Skin epidermis (tissue), 12 donors: ENCODE data around the gene ASMT.
"Not testable (repeated sequence)": the region's sequence is repeated elsewhere in the genome, so short reads cannot be mapped to it uniquely, and the experiment has no call there.

Experiments used
- H3K27ac ChIP-seq, 21 experiments: fragments of 200-600 bp; sonication (generic) in 11 of 21; one replicate each; pipeline ENCODE4 v1.5.0; 2020; ENCODE audit warnings: mild to moderate bottlenecking in 3 of 21, inconsistent platforms in 2 of 21, moderate library complexity in 2 of 21
- H3K4me3 ChIP-seq, 7 experiments: fragments of 200-600 bp; sonication (generic) in 2 of 7; one replicate each; pipeline ENCODE4 v1.5.0; 2020; ENCODE audit warnings: inconsistent platforms in 2 of 7, mild to moderate bottlenecking in 2 of 7, moderate library complexity in 1 of 7

The ASMT gene, protein sequence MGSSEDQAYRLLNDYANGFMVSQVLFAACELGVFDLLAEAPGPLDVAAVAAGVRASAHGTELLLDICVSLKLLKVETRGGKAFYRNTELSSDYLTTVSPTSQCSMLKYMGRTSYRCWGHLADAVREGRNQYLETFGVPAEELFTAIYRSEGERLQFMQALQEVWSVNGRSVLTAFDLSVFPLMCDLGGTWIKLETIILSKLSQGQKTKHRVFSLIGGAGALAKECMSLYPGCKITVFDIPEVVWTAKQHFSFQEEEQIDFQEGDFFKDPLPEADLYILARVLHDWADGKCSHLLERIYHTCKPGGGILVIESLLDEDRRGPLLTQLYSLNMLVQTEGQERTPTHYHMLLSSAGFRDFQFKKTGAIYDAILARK

DNA sequence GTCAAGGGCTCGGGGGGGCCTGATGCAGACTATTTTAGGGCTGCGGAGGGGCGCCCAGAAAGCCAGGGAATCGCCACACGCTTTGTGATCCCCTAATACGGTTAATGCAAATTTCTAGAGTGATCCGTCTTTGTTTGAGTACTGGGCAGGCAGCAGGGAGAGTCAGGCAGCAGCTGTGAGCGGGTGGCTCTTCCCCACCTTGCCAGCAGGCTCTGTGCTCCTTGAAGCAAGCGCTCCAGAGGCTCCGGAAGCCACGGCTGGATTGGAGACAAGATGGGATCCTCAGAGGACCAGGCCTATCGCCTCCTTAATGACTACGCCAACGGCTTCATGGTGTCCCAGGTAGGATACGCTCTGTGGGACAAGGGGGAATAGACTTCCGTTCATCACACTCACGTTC lies at the start of gene ASMT:
Gene ASMT, plus strand, starts transcription at position 133 of the 400 bp plus-strand sequence. Its CDS starts 141 bp downstream, at position 274.
- H3K27ac ChIP-seq, result no peak within 1 kb of the TSS
- no peak within 1 kb of the TSS for H3K4me3 ChIP-seq

DNA sequence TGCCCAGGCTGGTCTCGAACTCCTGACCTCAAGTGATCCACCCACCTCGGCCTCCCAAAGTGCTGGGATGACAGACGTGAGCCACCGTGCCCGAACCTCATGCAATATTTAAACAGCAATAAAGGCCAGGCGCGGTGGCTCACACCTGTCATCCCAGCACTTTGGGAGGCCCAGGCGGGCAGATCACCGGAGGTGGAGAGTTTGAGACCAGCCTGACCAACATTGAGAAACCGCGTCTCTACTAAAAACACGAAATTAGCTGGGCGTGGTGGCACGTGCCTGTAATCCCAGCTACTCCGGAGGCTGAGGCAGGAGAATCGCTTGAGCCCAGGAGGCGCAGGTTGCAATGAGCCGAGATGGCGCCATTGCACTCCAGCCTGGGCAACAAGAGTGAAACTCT lies 40.7 kb upstream of the ASMT start:
- not testable (repeated sequence) for H3K4me3 ChIP-seq, H3K27ac ChIP-seq

DNA sequence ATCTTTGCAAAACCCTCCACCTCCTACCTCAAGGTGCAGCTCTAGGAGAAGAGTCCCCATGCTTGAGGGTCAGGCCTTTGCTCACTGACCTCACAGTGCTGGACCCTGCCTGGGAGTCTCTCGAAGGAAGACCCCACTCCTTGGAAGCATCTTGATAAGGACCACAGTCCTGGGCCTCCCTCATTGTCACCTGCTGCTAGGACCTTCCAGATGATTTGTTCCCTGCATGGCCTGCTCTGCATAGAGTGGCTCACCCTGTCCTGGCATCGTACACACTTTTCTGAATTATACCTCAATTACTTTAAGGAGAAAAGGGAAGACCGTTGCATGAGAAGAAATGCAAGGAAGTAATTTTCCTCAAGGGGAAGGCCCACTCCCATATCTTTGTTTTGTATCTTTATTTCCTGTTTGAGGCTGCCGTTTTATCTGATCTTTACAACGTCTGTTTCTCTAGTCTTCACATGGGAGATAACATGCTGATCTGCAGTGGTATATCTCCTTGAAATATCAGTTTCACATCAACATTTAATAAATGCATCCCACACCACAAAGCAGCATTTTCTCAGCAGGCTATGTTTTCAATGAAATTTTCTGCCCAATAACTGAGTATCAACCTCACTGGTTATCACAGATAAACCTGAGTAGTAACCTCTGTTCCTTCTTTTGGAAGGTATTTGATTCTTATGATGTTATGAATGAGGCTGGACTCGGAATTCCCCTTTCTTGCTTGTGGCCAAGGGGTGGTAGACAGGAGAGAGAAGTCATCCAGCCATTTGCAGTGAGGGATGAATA lies 38.5 kb upstream of the ASMT start:
- H3K4me3 ChIP-seq, result no peak overlapping the region
- H3K27ac ChIP-seq, result peak overlapping the region in 3 of 21 experiments; percentile 22 to 57 (median 37)

DNA sequence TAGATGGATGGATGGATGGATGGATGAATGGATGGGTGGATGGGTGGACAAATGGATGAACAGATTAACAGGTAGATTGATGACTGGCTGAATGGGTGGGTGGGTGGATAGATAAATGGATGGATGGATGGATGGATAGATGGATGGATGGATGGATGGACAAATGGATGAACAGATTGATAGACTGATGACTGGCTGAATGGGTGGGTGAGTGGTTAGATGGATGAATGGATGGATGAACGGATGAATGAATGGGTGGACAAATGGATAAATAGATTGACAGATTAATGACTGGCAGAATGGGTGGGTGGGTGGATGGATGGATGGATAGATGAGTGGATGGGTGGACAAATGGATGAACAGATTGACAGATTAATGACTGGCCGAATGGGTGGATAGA lies 37.0 kb upstream of the ASMT start:
- Histone ChIP-seq H3K27ac (no peak overlapping the region), H3K4me3 (no peak overlapping the region)

DNA sequence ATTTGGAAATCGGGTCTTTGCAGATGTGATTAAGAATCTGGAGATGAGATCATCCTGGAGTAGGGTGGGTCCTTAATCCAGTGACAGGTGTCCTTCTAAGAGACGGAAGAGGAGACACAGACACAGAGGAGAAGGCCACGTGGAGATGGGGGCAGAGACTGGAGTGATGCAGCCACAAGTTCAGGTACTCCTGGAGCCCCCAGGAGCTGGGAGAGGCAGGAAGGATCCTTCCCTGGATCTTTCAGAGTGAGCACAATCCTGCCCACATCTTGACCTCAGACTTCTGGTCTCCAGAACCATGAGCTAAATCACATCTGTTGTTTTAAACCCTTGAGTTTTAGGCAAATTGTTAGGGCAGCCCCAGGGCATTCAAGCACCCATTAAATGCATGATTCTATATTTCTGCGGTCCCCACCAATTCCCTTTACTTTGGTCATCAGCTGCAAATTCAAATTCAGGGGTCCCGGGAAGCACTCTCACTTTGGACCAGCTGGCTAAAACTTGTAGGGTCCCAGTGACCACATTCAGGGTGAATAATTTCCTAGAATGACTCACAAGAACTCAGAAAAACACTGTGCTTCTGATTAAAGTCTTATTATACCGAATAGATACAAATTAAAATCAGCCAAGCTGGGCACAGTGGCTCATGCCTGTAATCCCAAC lies 36.2 kb upstream of the ASMT start:
- Histone ChIP-seq H3K4me3 (no peak overlapping the region), H3K27ac (no peak overlapping the region)

DNA sequence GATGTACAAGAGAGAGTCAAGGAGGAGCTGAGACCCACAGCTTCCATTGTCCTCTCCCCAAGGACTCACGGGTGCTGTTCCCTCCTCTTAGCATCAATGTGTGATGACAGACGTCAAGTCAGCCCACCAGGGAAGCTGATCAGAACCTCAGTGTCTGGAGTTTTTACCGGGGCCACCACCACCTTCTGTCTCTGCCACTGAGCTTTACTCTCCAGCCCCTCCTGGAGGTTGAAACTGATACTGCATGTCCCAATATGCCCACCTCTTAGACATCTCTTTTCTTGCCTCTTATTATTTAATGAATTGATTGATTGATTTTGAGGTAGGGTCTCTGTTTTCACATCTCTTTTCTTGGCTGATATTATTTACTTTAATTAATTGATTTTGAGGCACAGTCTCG lies 33.7 kb upstream of the ASMT start:
- no peak overlapping the region for H3K27ac ChIP-seq
- H3K4me3 ChIP-seq, result no peak overlapping the region

DNA sequence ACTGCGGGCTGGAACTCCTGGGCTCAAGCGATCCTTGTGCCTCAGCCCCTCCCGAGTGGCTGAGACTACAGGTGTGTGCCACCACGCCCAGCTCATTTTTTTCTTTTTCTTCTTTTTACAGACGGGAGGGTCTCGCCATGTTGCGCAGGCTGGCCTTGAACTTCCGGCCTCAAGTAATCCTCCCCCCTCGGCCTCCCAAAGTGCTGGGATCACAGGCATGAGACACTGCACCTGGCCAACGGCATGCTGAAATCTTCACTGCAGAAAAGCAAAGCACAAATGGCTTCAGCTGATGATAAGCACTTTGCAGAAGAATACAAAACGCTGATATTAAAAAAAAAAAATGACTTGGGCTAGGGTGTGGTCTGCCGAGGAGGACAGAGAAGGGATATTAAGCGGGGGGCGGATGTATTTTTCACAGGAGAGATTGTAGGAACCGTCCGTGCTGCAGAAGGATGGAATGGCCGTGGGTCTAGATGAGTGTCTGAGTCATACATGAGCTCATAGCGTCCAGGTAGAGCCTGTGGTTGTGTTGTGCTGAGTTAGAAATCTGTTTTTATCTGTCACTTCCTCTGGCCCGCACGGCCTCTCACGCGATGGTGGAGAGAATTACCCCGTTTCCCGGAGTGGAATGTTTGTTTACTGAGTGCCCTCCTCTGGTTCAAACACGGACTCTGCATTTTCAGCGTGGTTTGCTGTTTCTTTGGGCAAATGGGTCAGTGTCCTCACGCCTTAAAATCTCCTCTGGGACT lies 32.0 kb upstream of the ASMT start:
- Histone ChIP-seq H3K27ac (no peak overlapping the region), H3K4me3 (no peak overlapping the region)

DNA sequence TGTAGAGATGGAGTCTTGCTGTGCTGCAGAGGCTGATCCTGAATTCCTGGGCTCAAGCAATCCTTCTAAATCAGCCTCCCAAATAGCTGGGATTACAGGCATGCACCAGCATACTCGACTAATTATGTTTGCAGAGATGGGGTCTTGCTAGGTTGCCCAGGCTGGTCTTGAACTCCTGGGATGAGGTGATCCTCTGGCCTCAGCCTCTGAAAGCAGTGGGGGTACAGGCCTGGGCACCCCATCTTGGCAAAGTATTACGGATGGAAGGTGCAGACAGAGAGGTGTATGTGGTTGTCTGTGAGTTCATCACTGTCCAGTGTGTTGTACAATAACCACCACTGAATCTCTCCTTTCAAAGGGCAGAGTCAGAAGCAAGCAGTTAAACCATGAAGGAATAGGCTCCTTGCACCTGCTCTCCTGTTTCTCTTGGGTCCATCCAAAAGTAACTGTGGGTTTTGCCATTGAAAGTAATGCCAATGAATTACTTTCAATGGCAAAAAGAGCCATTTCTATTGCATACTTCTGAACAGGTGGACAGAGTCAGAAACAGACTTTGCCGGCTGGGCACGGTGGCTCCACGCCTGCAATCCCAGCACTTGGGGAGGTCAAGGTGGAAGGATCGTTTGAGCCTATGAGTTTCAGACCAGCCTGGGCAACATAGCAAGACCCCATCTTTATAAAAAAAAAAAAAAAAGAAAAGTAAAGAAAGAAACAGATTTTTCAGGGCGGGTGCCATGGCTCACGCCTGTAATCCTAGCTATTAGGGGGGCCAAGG lies 30.4 kb upstream of the ASMT start:
- no peak overlapping the region for H3K4me3 ChIP-seq

DNA sequence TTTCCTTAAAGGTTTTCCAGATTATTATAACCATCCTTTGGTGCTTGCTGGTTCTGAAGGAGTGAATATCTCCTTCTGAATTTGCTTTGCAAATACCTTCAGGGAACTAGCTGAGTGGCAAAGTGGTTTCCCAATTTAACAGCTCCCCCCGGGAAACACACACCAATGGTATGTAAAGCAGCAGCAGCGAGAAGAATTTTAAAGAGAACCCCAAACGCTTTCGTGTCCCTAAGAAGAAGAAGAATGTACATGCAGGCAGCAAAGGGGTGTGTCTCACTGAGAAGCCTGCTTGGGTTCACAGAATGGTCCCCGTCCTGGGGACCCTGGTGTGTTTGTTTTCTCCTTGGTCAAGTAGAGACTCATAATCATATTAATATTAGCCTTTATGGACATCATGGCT lies 27.7 kb upstream of the ASMT start:
- Histone ChIP-seq H3K4me3 (no peak overlapping the region), H3K27ac (no peak overlapping the region)

More for the DNA sequence above, 30.4 kb upstream of the ASMT start:
- no peak overlapping the region for H3K27ac ChIP-seq

DNA sequence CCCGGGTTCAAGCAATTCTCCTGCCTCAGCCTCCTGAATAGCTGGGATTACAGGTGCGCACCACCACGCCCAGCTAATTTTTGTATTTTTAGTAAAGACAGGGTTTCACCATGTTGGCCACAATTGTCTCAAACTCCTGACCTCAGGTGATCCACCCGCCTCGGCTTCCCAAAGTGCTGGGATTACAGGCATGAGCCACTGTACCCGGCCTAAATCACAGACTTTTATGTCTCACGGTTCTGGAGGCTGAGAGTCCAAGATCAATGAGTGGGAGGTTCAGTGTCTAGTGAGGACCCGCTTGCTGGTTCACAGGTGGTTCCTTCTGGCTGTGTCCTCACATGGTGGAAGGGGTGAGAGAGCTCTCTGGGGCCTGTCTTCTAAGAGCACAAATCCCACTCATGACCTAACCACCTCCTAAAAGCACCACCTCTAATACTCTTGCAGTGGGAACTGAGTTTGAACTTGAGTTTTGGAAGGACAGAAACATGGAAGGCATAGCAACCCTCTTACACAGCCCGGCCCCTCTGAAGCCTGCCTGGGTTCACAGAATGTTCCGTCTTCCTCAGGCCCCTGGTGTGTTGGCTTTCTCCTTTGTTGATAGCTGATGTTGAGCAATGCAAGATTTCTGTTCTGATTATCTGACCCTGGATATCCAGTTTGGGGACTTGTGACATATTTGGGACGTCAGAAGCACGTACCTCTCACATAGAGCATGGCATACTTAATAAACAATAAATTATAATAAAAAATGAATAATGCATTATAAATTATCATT lies 25.3 kb upstream of the ASMT start:
- Histone ChIP-seq H3K27ac (no peak overlapping the region), H3K4me3 (no peak overlapping the region)

DNA sequence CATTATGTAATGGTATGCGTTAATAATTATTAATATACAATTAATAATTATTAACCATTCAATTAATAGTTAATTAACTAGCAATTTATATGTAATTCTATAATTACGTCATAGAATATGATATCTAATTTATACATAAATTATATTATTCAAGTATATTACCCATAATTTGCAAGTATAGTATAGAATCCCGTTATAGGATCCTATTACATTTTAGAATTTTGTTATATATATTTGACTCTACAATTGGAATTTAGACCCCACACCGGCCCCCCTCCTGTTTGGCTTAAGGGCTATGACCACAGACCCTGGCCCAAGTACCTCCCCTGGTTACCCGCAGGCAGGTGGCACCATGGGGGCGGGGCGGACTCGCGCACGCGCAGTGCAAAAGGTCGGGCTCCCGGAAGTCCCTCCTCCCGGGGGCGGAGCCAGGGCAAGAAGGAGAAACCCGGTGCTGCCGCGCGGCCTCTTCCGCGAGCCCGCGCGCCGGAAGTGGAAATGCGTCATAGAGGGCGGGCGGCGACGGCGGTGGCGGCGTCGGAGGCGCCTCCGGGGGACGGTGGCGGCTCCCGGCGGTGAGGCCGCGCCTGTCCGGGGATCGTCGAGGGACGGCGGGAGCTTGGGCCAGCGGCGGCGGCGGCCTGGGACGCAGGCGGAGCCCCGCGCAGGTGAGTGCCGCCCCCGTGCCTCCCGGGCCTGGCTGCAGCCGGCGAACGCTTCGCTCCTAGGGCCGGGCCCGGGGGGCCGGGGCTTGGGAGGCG lies 23.6 kb upstream of the ASMT start, which contains the start of gene AKAP17A:
Gene AKAP17A, plus strand, starts transcription at position 503 of the 761 bp plus-strand sequence. CDS start 1,859 bp downstream, outside the sequence.
- H3K27ac ChIP-seq, result peak within 1 kb of the TSS; percentile 87 to 99 (median 95)

DNA sequence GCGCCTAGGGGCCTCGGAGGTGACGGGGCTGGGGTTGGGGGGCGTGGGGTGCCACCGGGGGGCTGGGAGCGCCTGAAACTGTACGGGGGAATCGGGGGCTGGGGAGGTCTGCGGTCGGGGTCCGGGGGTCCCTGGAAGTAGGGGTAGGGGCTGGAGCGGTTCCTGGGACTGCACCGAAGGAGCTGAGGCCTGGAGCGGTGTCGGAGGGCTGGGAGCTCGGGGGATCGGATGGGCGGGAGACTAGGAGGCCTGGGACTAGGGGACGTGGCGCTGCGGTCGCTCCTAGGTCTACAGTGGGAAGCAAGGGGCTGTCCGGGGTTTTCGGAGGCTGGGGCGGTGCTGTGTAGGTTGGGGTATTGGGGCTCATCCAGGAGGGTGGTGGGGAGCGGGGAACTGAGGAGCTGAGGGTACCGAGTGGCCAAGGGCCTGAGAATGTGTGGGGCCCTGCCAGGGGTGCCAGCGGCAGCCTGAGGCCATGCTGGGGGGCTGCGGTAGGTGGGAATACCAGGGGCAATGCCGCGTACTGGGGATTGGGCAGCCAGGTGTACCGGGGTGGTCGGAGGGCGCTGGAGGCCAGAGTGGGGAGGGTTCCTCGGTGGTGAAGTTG lies 22.9 kb upstream of the ASMT start:
- H3K27ac ChIP-seq, result peak overlapping the region; percentile 87 to 99 (median 95)
- peak overlapping the region; percentile 69 to 97 (median 96) for H3K4me3 ChIP-seq

More for the DNA sequence above, 23.6 kb upstream of the ASMT start, which contains the start of gene AKAP17A:
- peak within 1 kb of the TSS; percentile 69 to 97 (median 96) for H3K4me3 ChIP-seq

DNA sequence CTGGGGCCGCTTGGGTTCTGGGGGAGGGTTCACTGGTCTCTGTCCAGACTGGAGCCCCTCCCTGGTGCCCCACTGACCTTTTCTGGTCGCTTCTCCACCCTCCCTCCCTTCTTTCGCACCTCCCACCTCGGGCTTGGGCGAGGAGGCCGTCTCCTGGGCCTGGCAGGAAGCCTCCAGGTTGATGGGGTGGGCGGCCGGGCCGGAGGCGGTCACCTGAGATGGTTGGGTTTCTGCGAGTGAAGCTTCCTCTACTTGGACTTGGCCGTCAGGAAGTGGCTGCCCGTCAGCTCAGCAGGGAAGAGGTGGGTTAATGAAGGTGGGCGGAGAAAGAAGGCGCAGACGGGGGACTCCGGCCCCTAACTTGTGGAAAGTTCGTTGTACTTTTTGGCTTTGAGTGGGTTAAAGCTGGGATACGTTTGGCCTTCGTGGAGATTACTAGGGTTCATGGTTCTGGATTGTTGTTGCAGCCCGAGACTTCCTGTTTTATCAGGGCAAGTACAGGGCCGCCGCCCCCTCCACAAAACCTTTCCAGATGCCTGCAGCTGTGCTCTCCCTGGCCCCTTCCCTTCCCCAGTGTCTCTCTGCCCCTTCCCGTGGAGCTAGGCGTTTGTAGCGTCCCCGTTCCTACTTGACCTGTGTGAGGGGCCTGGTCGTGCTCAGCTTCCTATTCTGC lies 22.3 kb upstream of the ASMT start:
- Histone ChIP-seq H3K4me3 (peak overlapping the region; percentile 69 to 97 (median 96)), H3K27ac (peak overlapping the region in 20 of 21 experiments; percentile 87 to 99 (median 95))

DNA sequence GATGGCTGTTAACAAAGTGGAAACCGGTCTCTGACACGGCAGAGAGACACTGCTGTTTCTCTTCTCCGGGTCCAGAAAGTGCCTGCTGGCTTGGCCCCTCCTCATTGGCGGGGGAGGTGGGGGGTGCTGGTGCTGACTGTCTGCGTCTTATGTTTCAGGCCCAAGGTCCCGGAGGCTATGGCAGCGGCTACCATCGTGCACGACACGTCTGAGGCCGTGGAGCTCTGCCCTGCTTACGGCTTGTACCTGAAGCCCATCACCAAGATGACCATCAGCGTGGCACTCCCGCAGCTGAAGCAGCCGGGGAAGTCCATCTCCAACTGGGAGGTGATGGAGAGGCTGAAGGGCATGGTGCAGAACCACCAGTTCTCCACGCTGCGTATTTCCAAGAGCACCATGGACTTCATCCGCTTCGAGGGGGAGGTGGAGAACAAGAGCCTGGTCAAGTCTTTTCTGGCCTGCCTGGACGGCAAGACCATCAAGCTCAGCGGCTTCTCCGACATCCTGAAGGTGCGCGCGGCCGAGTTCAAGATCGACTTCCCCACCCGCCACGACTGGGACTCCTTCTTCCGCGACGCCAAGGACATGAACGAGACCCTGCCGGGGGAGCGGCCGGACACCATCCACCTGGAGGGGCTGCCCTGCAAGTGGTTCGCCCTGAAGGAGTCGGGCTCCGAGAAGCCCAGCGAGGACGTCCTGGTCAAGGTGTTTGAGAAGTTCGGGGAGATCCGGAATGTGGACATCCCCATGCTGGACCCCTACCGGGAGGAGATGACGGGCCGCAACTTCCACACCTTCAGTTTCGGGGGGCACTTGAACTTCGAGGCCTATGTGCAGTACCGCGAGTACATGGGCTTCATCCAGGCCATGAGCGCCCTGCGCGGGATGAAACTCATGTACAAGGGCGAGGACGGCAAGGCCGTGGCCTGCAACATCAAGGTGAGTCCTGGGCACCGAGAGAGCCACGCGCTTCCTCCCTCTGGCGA lies 21.3 kb upstream of the ASMT start:
- Histone ChIP-seq H3K27ac (peak overlapping the region in 9 of 21 experiments; percentile 87 to 99 (median 95)), H3K4me3 (peak overlapping the region in 5 of 7 experiments; percentile 78 to 97 (median 96))

DNA sequence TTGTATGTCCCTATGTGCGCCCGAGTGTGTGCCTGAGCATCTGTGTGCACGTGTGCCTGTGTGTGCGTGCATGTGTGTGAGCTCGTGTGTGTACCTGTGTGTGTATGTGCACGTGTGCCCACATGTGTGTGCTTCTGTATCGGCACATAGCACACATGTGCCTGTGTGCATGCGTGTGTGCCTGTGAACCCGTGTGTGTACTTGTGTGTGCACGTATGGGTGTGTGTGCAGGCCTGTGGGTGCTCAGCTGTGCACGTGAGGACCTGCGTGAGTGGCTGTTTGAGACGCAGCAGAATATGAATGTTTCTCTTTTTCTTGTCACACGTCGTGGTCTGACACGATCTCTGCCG lies 19.2 kb upstream of the ASMT start:
- no peak overlapping the region for H3K4me3 ChIP-seq
- no peak overlapping the region for H3K27ac ChIP-seq
